ENCODE data around the gene PXDN. TPM values are rescaled to one million over a fixed set of nuclear protein-coding genes. Genes with fewer than 3 reads are reported as not detected.

Gene PXDN
- total and polyA plus RNA-seq, 4 donors, result 42.8 to 69.7 (median 59.7) TPM

DNA sequence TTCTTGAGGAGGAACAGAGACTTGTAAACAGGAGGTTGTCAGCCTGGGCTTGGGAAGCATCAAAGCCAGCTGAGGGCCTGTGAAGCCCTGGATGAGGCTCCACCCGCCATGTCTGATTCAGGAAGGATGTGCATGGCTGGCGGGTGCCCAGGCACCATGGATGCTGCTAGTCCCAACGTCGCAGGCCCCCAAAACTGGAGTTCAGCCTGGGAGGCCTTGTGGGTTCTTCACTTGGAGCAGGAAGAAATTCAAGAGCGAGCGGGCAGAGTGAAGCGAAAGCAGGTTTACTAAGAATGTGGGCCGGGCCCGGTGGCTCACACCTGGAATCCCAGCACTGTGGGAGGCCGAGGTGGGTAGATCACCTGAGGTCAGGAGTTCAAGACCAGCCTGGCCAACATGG, 12.1 kb upstream of the PXDN start:
- DNase-seq (ENCODE audit: low read depth in 4 of 6, low spot score in 6 of 6), result no peak
- Histone ChIP-seq H3K27me3 (ENCODE audit: control insufficient read depth, insufficient read depth, low read length) (no peaks in the 10 kb centered on the region), H3K4me3 (ENCODE audit: low read depth, low read length) (no peak overlapping the region), H3K36me3 (ENCODE audit: control insufficient read depth, insufficient read depth, low read length) (no peaks in the 10 kb centered on the region), H3K9me3 (ENCODE audit: control insufficient read depth, insufficient read depth, low read length) (peaks cover 4% of the 10 kb centered on the region), H3K4me1 (ENCODE audit: control insufficient read depth, insufficient read depth, low read length) (peaks cover 10% of the 10 kb centered on the region), H3K27ac (ENCODE audit: low read depth, low read length) (no peak overlapping the region)
- 95% methylated on average over 10 of the region's 10 CpGs for WGBS (ENCODE audit: insufficient coverage)

DNA sequence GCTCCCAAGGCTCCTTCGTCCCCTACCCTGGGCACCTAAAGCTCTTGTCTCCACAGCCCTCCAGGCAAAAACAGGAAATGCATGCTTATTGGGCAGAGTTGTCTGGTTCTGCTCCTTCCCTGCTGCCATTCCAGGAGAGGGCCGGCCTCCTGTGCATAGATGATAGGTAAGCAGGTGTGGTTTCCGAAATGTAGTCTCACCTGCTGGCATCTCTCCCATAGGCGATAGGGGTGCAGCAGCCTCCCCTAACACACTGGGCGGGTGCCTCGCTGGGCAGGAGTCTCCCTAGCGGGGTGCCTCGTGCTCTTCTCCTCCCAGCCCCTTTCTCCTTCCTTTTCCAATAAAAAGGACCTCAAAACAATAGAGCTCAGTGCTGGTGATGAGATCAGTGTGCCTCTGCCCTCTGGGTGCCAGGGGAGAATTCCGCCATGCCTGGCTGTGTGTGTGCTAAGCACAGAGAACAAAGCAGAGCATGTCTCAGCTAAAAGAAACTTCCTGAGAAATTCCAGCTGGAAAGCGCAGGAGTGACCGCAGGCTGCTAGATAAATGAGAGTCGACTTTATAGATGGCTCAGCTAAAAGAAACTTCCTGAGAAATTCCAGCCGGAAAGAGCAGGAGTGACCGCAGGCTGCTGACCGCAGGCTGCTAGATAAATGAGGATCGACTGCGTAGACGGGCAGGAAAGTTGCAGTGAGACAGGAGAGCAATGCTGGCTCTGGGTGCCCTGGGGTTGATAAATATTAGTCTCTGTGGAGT, 11.3 kb upstream of the PXDN start:
- Histone ChIP-seq H3K27ac (ENCODE audit: low read depth, low read length) (no peak overlapping the region), H3K4me3 (ENCODE audit: low read depth, low read length) (no peak overlapping the region), H3K27me3 (ENCODE audit: control insufficient read depth, insufficient read depth, low read length) (no peaks in the 10 kb centered on the region), H3K36me3 (ENCODE audit: control insufficient read depth, insufficient read depth, low read length) (no peaks in the 10 kb centered on the region), H3K9me3 (ENCODE audit: control insufficient read depth, insufficient read depth, low read length) (peaks cover 4% of the 10 kb centered on the region), H3K4me1 (ENCODE audit: control insufficient read depth, insufficient read depth, low read length) (peaks cover 19% of the 10 kb centered on the region)
- no peak for DNase-seq (ENCODE audit: low read depth in 4 of 6, low spot score in 6 of 6)
- WGBS (ENCODE audit: insufficient coverage), result 87% methylated on average over 15 of the region's 18 CpGs

DNA sequence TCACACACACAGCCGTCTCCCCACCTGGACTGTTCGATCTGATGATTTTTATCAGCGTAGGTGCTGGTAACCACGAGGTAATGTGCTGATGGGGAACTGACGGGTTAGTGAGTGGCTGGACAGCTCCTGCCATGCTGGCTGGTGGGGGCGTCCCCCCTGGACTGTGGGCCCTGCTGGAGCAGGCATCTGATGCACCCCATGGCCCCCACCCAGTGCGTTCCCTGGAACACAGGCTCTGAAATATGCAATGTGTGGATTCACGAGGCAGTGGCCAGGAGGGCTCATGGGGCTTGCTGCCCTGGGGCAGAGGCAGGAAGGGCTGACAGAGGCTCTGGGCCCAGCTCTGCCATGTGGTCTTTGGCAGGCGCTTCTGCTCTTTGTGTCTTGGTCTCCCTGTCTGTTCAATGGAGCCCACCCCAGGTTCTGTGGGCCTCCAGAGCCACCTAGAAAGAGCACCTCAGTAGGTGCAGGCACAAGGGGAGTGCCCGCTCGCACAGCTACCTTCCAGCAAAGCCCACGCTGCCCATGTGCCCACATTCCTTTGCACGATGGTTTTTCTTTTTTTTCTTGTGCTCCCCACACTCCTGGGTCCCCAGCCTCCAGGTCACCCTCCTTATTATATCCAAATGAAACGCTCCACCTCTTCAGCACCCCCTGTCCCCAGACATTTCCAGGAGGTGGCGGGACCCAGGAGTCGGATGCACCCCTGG, 10.3 kb upstream of the PXDN start:
- no peak overlapping the region for H3K27ac ChIP-seq (ENCODE audit: low read depth, low read length)
- H3K4me1 ChIP-seq (ENCODE audit: control insufficient read depth, insufficient read depth, low read length), result peaks cover 20% of the 10 kb centered on the region
- peaks cover 4% of the 10 kb centered on the region for H3K9me3 ChIP-seq (ENCODE audit: control insufficient read depth, insufficient read depth, low read length)
- no peaks in the 10 kb centered on the region for H3K27me3 ChIP-seq (ENCODE audit: control insufficient read depth, insufficient read depth, low read length)
- no peak for DNase-seq (ENCODE audit: low read depth in 4 of 6, low spot score in 6 of 6)
- WGBS (ENCODE audit: insufficient coverage), result 97% methylated on average over 15 of the region's 16 CpGs
- no peak overlapping the region for H3K4me3 ChIP-seq (ENCODE audit: low read depth, low read length)
- no peaks in the 10 kb centered on the region for H3K36me3 ChIP-seq (ENCODE audit: control insufficient read depth, insufficient read depth, low read length)

DNA sequence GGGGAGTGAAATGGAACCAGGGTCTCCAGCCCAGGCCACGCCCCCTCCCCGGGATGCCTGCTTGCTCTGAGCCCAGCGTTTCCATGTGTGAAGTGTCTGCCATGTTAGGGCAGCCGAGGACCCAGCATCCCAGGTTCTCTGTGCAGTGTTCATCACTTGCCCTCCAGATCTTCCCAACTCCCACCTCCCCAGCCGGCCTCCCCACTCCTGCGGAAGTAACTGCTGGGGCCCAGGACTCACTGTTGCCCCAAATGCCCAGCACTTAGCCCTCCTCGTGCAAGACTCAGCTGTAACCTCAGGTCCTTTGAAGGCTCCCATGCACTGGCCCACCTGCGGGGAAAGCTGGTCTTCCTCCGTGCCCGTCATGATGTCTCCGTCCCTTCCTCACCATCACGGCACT, 9.7 kb upstream of the PXDN start:
- 91% methylated on average over 12 of the region's 12 CpGs for WGBS (ENCODE audit: insufficient coverage)
- H3K27ac ChIP-seq (ENCODE audit: low read depth, low read length), result no peak overlapping the region
- H3K4me3 ChIP-seq (ENCODE audit: low read depth, low read length), result no peak overlapping the region
- peaks cover 17% of the 10 kb centered on the region for H3K4me1 ChIP-seq (ENCODE audit: control insufficient read depth, insufficient read depth, low read length)
- DNase-seq (ENCODE audit: low read depth in 4 of 6, low spot score in 6 of 6), result no peak
- H3K36me3 ChIP-seq (ENCODE audit: control insufficient read depth, insufficient read depth, low read length), result no peaks in the 10 kb centered on the region
- peaks cover 4% of the 10 kb centered on the region for H3K9me3 ChIP-seq (ENCODE audit: control insufficient read depth, insufficient read depth, low read length)
- H3K27me3 ChIP-seq (ENCODE audit: control insufficient read depth, insufficient read depth, low read length), result no peaks in the 10 kb centered on the region

DNA sequence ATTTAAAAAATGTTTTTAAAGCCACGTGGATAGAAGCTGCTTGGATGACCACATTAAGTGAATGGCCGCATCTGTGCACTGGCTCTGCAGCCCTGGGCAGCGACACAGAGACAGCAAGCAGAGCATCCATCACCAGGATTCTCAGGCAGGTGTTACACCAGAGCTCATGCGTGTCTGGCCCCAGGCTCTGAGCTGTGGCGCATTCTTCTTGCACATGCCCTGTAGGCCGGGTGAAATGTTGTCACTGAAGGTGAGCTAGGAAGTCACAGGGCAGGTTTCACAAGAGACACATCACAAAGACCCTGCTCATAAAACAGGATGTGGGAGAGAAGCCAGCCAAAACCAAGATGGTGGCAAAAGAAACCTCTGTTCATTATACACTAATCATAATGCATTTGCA, 8.4 kb upstream of the PXDN start:
- peaks cover 4% of the 10 kb centered on the region for H3K9me3 ChIP-seq (ENCODE audit: control insufficient read depth, insufficient read depth, low read length)
- H3K4me1 ChIP-seq (ENCODE audit: control insufficient read depth, insufficient read depth, low read length), result peaks cover 13% of the 10 kb centered on the region
- DNase-seq (ENCODE audit: low read depth in 4 of 6, low spot score in 6 of 6), result peak in 2 of 6 donors; percentile 23 to 40
- H3K4me3 ChIP-seq (ENCODE audit: low read depth, low read length), result no peak overlapping the region
- no peaks in the 10 kb centered on the region for H3K36me3 ChIP-seq (ENCODE audit: control insufficient read depth, insufficient read depth, low read length)
- no peaks in the 10 kb centered on the region for H3K27me3 ChIP-seq (ENCODE audit: control insufficient read depth, insufficient read depth, low read length)
- H3K27ac ChIP-seq (ENCODE audit: low read depth, low read length), result no peak overlapping the region
- 47% methylated on average over 2 of the region's 6 CpGs for WGBS (ENCODE audit: insufficient coverage)

DNA sequence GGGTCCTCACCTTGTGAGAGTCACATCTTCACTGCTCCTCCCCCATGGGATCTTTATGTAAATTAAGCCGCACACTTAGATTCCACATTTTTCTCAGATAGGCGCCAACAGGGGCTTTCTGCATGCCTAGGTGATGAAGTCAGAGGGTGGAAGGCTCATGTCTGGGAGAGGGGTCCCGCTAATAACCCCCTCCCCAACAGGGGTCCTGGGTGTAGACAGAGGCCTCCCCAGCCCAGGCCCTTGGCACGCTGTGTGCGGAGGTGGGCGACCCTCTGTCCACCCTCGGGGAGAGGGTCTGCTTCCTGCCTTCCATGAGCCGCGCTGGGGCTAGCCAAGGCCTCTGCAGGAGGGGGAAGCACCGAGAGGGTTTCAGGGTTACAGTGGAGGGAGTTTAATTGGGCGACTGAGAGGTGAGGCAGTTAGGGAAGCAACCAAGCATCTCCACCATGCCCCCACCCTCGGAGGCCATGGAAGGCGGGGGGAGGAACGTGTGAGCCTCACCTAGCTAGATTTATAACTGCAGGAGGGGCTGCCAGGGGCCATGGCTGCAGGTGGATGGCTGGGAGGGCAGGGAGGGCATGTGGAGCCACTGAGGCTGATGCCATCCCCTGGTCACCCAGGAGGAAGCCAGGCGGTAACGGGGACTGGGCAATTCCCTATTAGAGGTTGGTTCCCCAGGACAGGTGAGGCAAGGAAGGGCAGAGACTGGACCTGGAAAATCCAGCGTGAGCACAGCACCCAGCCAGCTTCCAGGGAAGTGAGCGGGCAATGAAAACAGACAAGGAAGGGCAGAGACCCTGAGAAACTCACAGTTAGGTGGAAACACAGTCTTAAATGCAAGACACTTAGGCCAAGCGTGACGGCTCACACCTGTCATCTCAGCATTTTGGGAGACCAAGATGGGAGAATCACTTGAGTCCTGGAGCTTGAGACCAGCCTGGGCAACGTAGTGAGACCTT, 7.7 kb upstream of the PXDN start:
- no peak overlapping the region for H3K27ac ChIP-seq (ENCODE audit: low read depth, low read length)
- no peaks in the 10 kb centered on the region for H3K36me3 ChIP-seq (ENCODE audit: control insufficient read depth, insufficient read depth, low read length)
- peaks cover 4% of the 10 kb centered on the region for H3K9me3 ChIP-seq (ENCODE audit: control insufficient read depth, insufficient read depth, low read length)
- WGBS (ENCODE audit: insufficient coverage), result 88% methylated on average over 13 of the region's 21 CpGs
- peaks cover 13% of the 10 kb centered on the region for H3K4me1 ChIP-seq (ENCODE audit: control insufficient read depth, insufficient read depth, low read length)
- no peak overlapping the region for H3K4me3 ChIP-seq (ENCODE audit: low read depth, low read length)
- no peaks in the 10 kb centered on the region for H3K27me3 ChIP-seq (ENCODE audit: control insufficient read depth, insufficient read depth, low read length)
- DNase-seq (ENCODE audit: low read depth in 4 of 6, low spot score in 6 of 6), result no peak

DNA sequence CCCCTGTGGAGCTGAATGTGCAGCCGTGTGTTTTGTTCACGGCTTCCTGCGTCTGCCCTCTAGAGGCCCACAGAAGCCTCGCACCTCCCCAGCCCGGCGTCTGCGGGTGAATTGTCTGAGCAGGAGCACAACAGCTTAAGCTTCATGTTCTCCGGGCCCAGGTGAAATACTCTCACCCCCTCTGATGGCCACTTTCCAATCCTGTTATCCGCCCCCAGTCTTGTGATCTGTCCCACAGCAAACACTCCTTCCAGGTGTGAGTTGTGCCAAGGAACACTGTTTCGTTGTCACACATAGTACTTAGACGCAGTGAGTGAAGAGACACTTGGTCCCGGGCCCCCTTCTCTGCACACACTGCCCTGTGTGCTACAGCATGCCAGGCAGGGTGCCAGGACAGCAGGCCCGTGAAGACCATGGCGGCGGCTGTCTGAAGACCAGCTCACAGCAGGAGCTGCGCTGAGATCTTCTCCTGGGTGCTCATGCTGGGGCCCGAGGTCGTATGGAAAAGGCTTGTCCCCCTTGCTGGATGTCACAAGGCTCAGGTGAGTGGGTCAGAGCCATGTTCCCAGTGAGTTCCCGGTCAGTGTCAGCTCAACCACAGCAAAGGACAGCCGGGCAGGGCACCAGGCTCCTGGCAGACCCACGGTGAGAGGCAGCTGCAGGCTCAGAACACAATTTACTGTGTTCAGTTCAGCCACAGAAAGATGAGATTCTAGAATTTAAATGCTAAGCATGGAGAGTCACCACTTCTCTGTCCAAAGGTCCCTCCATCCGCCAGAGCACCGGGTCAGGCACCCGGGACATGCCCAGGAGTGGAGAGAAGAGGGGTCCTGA, 6.8 kb upstream of the PXDN start:
- no peaks in the 10 kb centered on the region for H3K27me3 ChIP-seq (ENCODE audit: control insufficient read depth, insufficient read depth, low read length)
- 34% methylated on average over 23 of the region's 24 CpGs for WGBS (ENCODE audit: insufficient coverage)
- H3K4me3 ChIP-seq (ENCODE audit: low read depth, low read length), result no peak overlapping the region
- peak in 4 of 6 donors; percentile 56 to 93 (median 78) for DNase-seq (ENCODE audit: low read depth in 4 of 6, low spot score in 6 of 6)
- H3K36me3 ChIP-seq (ENCODE audit: control insufficient read depth, insufficient read depth, low read length), result no peaks in the 10 kb centered on the region
- H3K27ac ChIP-seq (ENCODE audit: low read depth, low read length), result no peak overlapping the region
- peaks cover 4% of the 10 kb centered on the region for H3K9me3 ChIP-seq (ENCODE audit: control insufficient read depth, insufficient read depth, low read length)
- peaks cover 13% of the 10 kb centered on the region for H3K4me1 ChIP-seq (ENCODE audit: control insufficient read depth, insufficient read depth, low read length)

DNA sequence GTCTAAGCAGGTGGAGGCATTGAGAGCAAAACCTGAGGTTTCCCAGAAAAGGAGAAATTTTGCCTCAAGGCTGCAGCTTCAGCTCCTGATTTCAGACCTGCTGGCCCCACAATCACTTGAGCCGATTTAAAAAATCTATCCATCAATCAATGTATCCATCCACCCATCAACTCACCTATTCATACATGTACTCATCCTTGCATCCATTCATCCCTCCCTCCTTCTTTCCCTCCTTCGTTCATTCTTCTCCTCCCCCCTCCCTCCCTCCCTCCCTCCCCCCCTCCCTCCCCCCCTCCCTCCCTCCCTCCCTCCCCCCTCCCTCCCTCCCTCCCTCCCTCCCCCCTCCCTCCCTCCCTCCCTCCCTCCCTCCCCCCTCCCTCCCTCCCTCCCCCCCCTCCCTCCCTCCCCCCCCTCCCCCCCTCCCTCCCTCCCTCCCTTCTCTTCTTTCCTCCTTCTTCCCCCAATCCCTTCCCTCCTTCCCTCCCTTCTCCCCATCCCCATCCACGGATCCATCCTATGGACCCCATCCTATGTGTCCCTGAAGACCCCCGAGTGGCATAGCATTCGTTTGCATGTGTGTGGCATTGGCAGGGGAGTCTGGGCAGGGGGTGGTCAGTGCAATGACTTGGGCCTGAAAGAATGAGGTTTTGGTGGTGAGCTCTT, 6.1 kb upstream of the PXDN start:
- H3K27ac ChIP-seq (ENCODE audit: low read depth, low read length), result no peak overlapping the region
- H3K4me1 ChIP-seq (ENCODE audit: control insufficient read depth, insufficient read depth, low read length), result peaks cover 15% of the 10 kb centered on the region
- no peak for DNase-seq (ENCODE audit: low read depth in 4 of 6, low spot score in 6 of 6)
- H3K27me3 ChIP-seq (ENCODE audit: control insufficient read depth, insufficient read depth, low read length), result no peaks in the 10 kb centered on the region
- peaks cover 4% of the 10 kb centered on the region for H3K9me3 ChIP-seq (ENCODE audit: control insufficient read depth, insufficient read depth, low read length)
- no peak overlapping the region for H3K4me3 ChIP-seq (ENCODE audit: low read depth, low read length)
- 100% methylated on average over 1 of the region's 5 CpGs for WGBS (ENCODE audit: insufficient coverage)
- H3K36me3 ChIP-seq (ENCODE audit: control insufficient read depth, insufficient read depth, low read length), result no peaks in the 10 kb centered on the region

All from spinal cord (tissue), 10 donors.